GM12865 (cell line): ENCODE measurements around the gene LHFPL2.
"Not testable (repeated sequence)": the region's sequence is repeated elsewhere in the genome, so short reads cannot be mapped to it uniquely, and the experiment has no call there.

Source experiments
- DNase-seq: peaks from one replicate; pipeline ENCODE4 v3.0.0; 2010; ENCODE audit warnings: low read depth
- H3K4me3 ChIP-seq: 2 replicates; pipeline ENCODE4 v1.5.1; 2011; ENCODE audit warnings: mild to moderate bottlenecking, low read depth, low read length, control low read depth
- TF ChIP-seq, protein P1 (sequence below): IDR thresholded peaks from 2 replicates; pipeline ENCODE4 v1.5.1; 2011; ENCODE audit warnings: low read length, control low read depth, low read depth, inconsistent platforms; ENCODE audit not compliant: insufficient read depth; ENCODE audit errors: missing control alignments

Gene LHFPL2, protein sequence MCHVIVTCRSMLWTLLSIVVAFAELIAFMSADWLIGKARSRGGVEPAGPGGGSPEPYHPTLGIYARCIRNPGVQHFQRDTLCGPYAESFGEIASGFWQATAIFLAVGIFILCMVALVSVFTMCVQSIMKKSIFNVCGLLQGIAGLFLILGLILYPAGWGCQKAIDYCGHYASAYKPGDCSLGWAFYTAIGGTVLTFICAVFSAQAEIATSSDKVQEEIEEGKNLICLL

DNA sequence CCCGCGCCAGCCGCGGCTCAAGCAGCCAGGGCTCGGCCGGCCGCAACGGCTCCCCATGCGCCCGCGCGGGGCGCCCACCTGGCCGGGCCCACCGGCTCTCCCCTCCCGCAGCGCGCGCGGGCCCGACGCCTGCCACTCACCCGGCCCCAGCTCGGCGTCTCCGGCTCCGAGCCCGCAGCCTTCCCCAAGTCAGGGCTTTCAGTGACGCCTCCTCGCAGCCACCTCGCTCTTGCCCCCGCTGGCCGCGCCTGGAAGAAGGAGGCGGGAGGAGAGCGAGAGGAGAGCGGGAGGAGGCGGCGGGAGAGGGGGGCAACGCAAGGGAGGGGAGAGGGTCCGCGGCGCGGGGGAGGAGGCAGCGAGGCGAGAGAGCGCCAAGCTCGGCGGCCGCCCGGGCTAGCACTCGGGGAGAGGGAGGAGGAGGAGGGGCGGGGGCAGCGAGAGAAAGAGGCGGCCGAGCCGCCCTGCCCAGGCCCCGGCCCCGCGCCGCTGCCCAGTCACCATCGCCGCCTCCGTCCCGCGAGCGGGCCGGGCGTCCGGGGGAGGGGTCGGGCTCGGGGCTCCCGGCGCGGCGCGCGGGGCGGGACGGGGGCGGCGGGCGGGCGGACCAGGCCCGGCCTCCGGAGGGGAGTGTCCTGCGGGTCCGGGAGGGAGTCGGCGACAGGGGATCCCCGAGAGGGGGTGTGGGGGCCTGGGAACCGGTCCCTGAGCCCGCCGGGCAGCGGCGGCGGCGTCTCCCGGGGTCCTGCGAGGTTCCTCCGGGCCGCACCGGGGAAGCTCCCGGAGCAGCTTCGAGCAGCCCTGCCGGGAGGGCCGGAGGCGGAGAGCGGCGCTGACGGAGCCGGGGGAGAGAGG, at the start of gene LHFPL2:
LHFPL2 (minus strand) TSS at position 414 of the 852 bp plus-strand sequence. CDS start 138,559 bp downstream, outside the sequence.
- TF ChIP-seq, protein P1, sequence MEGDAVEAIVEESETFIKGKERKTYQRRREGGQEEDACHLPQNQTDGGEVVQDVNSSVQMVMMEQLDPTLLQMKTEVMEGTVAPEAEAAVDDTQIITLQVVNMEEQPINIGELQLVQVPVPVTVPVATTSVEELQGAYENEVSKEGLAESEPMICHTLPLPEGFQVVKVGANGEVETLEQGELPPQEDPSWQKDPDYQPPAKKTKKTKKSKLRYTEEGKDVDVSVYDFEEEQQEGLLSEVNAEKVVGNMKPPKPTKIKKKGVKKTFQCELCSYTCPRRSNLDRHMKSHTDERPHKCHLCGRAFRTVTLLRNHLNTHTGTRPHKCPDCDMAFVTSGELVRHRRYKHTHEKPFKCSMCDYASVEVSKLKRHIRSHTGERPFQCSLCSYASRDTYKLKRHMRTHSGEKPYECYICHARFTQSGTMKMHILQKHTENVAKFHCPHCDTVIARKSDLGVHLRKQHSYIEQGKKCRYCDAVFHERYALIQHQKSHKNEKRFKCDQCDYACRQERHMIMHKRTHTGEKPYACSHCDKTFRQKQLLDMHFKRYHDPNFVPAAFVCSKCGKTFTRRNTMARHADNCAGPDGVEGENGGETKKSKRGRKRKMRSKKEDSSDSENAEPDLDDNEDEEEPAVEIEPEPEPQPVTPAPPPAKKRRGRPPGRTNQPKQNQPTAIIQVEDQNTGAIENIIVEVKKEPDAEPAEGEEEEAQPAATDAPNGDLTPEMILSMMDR, result no peak
- H3K4me3 ChIP-seq, result peak within 1 kb of the TSS; percentile 85
- DNase-seq, result peak; percentile 62

DNA sequence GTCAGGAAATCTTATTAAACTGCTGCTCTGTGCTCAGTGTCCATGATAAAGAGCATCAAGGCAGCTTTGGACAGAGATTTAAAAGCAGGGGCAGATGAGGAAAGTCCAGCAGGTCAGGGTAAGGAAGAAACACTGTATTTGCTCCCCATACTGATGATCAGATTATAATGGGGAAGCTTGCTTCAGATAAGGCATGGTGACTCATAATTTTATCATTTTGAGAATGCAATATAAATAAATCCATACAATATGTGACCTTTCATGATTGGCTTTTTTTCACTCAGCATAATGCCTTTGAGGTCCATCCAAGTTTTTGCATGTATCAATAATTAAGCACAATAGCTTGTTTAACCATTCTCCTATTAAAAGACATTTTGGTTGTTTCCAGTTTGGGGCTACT, 48.1 kb upstream of the LHFPL2 start:
- TF ChIP-seq, protein P1, result no peak

DNA sequence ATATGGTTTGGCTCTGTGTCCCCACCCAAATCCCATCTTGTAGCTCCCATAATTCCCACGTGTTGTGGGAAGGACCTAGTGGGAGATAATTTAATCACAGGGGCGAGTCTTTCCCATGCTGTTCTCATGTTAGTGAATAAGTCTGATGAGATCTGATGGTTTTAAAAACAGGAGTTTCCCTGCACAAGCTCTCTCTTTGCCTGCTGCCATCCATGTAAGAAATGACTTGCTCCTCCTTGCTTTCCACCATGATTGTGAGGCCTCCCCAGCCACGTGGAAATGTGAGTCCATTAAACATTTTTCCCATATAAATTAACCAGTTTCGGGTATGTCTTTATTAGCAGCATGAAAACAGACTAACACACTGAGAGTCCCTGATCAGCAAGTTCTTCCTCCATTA, 47.5 kb upstream of the LHFPL2 start:
- H3K4me3 ChIP-seq, DNase-seq: not testable (repeated sequence)

More for the DNA sequence above, 48.1 kb upstream of the LHFPL2 start:
- no peak overlapping the region for H3K4me3 ChIP-seq
- no peak for DNase-seq

DNA sequence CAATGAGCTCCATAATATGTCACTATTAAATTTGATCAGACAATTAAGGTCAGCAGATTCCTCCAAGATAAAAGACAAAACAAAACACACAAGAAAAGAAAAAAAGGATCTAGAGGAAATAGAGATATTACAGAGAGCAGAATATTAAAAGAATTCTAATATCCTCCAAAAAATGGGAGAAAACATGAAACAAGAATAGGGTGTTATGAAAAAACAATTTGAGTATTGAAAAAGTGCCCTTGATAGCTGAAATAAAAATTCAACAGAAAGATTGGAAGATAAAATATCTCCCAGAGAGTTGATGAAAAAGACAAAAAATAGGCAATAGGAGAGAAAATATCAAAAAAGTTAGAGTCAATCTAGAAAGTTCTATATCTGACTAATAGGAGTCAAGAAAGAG, 44.8 kb upstream of the LHFPL2 start:
- TF ChIP-seq, protein P1, result no peak
- DNase-seq, result no peak
- H3K4me3 ChIP-seq, result no peak overlapping the region

DNA sequence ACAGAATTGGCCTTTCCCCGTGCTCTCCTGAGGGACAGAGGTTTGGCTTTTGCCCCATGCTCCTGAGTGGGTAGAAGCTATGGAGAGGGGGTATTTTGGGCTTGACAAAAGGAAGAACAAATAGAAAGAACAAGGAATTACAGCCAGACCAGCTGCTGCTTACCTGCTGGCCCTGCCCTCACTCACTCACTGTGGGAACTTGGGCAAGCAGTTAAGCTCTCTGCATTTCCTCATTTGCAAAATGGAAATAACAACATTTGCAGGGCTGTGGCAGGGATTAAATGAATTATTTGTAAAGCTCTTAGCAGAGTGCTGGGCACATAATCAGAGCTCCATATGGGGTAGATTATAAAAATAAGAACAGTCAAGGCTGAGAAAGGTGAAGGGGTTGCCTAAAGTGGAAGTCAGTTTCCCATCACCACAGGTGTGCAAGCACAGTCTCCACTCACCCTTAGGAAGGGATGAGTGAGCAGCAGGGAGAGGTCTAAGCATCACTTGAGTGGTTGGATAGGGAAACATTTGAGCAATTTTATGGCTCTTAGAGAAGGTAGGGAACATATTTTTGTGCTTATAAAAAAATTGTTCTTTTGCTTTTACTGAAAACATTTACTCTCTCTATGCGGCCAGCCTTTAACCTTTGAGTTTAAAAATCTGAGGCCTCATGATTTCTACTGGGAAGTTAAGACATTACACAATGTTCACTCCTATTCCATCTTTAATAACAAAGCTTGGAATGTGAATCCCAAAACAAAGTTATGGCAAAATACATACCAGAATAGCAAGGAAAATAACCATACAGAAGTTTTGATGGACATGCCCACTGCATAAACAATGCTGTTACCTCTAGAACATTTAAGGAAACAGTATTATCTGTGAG, 42.8 kb upstream of the LHFPL2 start:
- DNase-seq, result no peak
- TF ChIP-seq, protein P1, result no peak
- H3K4me3 ChIP-seq, result no peak overlapping the region

DNA sequence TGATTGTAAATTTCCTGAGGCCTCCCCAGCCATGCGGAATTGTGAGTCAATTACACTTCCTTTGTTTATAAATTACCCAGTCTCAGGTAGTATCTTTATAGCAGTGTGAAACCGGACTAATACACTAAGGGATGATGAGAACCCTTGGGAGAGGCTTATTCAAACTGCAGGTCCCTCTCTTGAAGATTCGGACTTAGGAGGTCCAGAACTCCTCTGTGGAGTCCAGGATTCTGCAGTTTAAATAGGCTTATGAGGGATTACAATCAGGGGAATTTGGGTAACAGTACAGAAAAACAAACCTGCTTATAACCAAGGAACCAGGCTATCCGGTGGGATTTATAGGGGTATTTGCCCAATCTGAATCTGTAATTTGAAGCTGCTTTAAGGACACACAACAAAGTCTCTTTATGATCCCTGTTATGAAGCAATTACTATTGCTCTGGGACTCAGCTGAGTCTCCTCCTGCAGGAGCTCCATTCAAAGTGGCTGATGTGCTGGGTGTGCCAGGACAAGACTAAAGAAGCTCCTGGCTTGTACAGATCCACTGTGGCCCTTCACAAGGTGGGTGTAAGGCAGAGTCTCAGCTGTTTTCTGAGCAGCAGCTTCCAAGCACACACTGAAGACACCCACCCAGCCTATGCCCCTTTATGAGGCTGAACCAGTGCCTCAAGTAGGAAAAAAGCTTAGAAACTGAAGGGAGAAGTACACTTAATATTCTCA, 41.8 kb upstream of the LHFPL2 start:
- no peak for DNase-seq
- TF ChIP-seq, protein P1, result no peak
- no peak overlapping the region for H3K4me3 ChIP-seq
